ENCODE data around the gene SHB.

GRCh38 chr9:37923796-37924427, 145.1 kb downstream of the SHB start:
- TF ChIP-seq CTCF (IDR thresholded peaks at IDR 0.05) (no peak), POLR2A (IDR thresholded peaks at IDR 0.05) (no peak)

Data from thyroid gland (tissue), 4 donors.